Vagina (tissue), 2 donors: ENCODE measurements around the gene TMEM74B. TPM values are rescaled to one million over a fixed set of nuclear protein-coding genes. Genes with fewer than 3 reads are reported as not detected.
"Not testable (repeated sequence)": the region's sequence is repeated elsewhere in the genome, so short reads cannot be mapped to it uniquely, and the experiment has no call there.

Experiments
- DNase-seq, 2 donors: peaks; one replicate each; pipeline ENCODE4 v3.0.0-alpha.2; 2017; ENCODE audit errors: extremely low spot score in 2 of 2
- H3K27ac ChIP-seq: fragments of 200-600 bp; sonication (generic); one replicate; pipeline ENCODE4 v1.5.1; 2019
- H3K27me3 ChIP-seq: fragments of 200-600 bp; sonication (generic); one replicate; pipeline ENCODE4 v1.5.1; 2019
- H3K36me3 ChIP-seq, 2 donors: fragments of 200-600 bp; sonication (generic); one replicate each; pipeline ENCODE4 v1.5.1; 2017 to 2019
- H3K4me1 ChIP-seq: fragments of 200-600 bp; sonication (generic); one replicate; pipeline ENCODE4 v1.5.1; 2019
- H3K4me3 ChIP-seq, 2 donors: fragments of 200-600 bp; sonication (generic); 1 replicate in 1 of 2; 2 replicates in 1 of 2; pipeline ENCODE4 v1.5.1; 2016 to 2019
- H3K9me3 ChIP-seq: fragments of 200-600 bp; sonication (generic); one replicate; pipeline ENCODE4 v1.5.1; 2019
- CTCF ChIP-seq, 3 experiments: fragments of 450-650 bp in 2 of 3; fragments of 200-600 bp in 1 of 3; sonication (generic) in 1 of 3; IDR thresholded peaks; one replicate each; pipeline ENCODE4 v1.5.1; 2017 to 2019; ENCODE audit warnings: antibody characterized with exemption in 3 of 3, mild to moderate bottlenecking in 2 of 3, moderate library complexity in 2 of 3
- POLR2A ChIP-seq, 2 donors: fragments of 450-650 bp; IDR thresholded peaks; one replicate each; pipeline ENCODE4 v1.6.1; 2017; ENCODE audit warnings: antibody characterized with exemption in 2 of 2, mild to moderate bottlenecking in 2 of 2, moderate library complexity in 2 of 2
- POLR2AphosphoS5 ChIP-seq, 2 donors: sonication (generic); formaldehyde crosslinking; IDR thresholded peaks; one replicate each; pipeline ENCODE4 v1.9.0; 2017; ENCODE audit warnings: antibody characterized with exemption in 2 of 2, mild to moderate bottlenecking in 2 of 2, low read depth in 1 of 2; ENCODE audit not compliant: insufficient read depth in 1 of 2
- intact Hi-C: fragments of 100-400 bp; cut with DNase I; formaldehyde crosslinking; loops from one replicate; pipeline ENCODE4 v1.15.1; 2023
- total RNA-seq: library from RNA; depleted of rRNA; stranded (reverse); fragments of >200 nt; gene quantifications from one replicate; pipeline ENCODE4 v1.2.3, GENCODE V29; 2016

The TMEM74B gene
- total RNA-seq, 1 donor from 2014 or later = 4.2 TPM

GRCh38 chr20:1155342-1155741 is 29.4 kb downstream of the TMEM74B start:
- H3K4me1 ChIP-seq = no peaks in the 10 kb centered on the region
- H3K27ac ChIP-seq = no peak overlapping the region
- no peak for TF ChIP-seq POLR2AphosphoS5 (IDR thresholded peaks at IDR 0.05; ENCODE audit: insufficient read depth in 1 of 2, low read depth in 1 of 2)
- no peak for TF ChIP-seq CTCF (IDR thresholded peaks at IDR 0.05)
- TF ChIP-seq POLR2A (IDR thresholded peaks at IDR 0.05) = no peak
- no peaks in the 10 kb centered on the region for H3K9me3 ChIP-seq
- no peaks in the 10 kb centered on the region for H3K27me3 ChIP-seq
- intact Hi-C loops = no loop called here
- H3K4me3 ChIP-seq = no peak overlapping the region
- DNase-seq = no peak
- peaks cover 0 to 13% of the 10 kb centered on the region in 2 donors for H3K36me3 ChIP-seq

- DNase-seq = no peak
- TF ChIP-seq POLR2AphosphoS5 (IDR thresholded peaks at IDR 0.05; ENCODE audit: insufficient read depth in 1 of 2, low read depth in 1 of 2) = no peak
- no peak for TF ChIP-seq CTCF (IDR thresholded peaks at IDR 0.05)
- TF ChIP-seq POLR2A (IDR thresholded peaks at IDR 0.05) = no peak
- Histone ChIP-seq H3K4me3 (no peak overlapping the region), H3K36me3 (peaks cover 0 to 8% of the 10 kb centered on the region in 2 donors), H3K27me3 (no peaks in the 10 kb centered on the region), H3K27ac (no peak overlapping the region), H3K9me3 (no peaks in the 10 kb centered on the region), H3K4me1 (no peaks in the 10 kb centered on the region)
- intact Hi-C loops = no loop called here
Observed at GRCh38 chr20:1154691-1155090, 30.1 kb downstream of the TMEM74B start.

- Histone ChIP-seq H3K27ac (no peak overlapping the region), H3K9me3 (no peaks in the 10 kb centered on the region), H3K36me3 (peaks cover 0 to 7% of the 10 kb centered on the region in 2 donors), H3K4me3 (no peak overlapping the region), H3K4me1 (no peaks in the 10 kb centered on the region), H3K27me3 (no peaks in the 10 kb centered on the region)
- DNase-seq = no peak
- intact Hi-C loops = no loop called here
- TF ChIP-seq POLR2AphosphoS5 (IDR thresholded peaks at IDR 0.05; ENCODE audit: insufficient read depth in 1 of 2, low read depth in 1 of 2) (no peak), CTCF (IDR thresholded peaks at IDR 0.05) (no peak), POLR2A (IDR thresholded peaks at IDR 0.05) (no peak)
Observed at GRCh38 chr20:1154226-1154625, 30.6 kb downstream of the TMEM74B start.

- no peaks in the 10 kb centered on the region for H3K27me3 ChIP-seq
- H3K36me3 ChIP-seq = peaks cover 0 to 16% of the 10 kb centered on the region in 2 donors
- intact Hi-C loops = no loop called here
- TF ChIP-seq POLR2AphosphoS5 (IDR thresholded peaks at IDR 0.05; ENCODE audit: insufficient read depth in 1 of 2, low read depth in 1 of 2) (no peak), CTCF (IDR thresholded peaks at IDR 0.05) (no peak), POLR2A (IDR thresholded peaks at IDR 0.05) (no peak)
- H3K4me3 ChIP-seq = no peak overlapping the region
- H3K27ac ChIP-seq = no peak overlapping the region
- H3K9me3 ChIP-seq = no peaks in the 10 kb centered on the region
- DNase-seq = no peak
- H3K4me1 ChIP-seq = no peaks in the 10 kb centered on the region
Observed at GRCh38 chr20:1150968-1151367, 33.8 kb downstream of the TMEM74B start.

- TF ChIP-seq POLR2A (IDR thresholded peaks at IDR 0.05) = no peak
- no peak for TF ChIP-seq POLR2AphosphoS5 (IDR thresholded peaks at IDR 0.05; ENCODE audit: insufficient read depth in 1 of 2, low read depth in 1 of 2)
- TF ChIP-seq CTCF (IDR thresholded peaks at IDR 0.05) = no peak
- Histone ChIP-seq H3K4me1 (no peaks in the 10 kb centered on the region), H3K27me3 (no peaks in the 10 kb centered on the region), H3K4me3 (no peak overlapping the region), H3K27ac (no peak overlapping the region), H3K36me3 (peaks cover 0 to 13% of the 10 kb centered on the region in 2 donors), H3K9me3 (no peaks in the 10 kb centered on the region)
- intact Hi-C loops = no loop called here
- DNase-seq = no peak
Observed at GRCh38 chr20:1150218-1150617, 34.6 kb downstream of the TMEM74B start.

GRCh38 chr20:1149812-1150211 is 35.0 kb downstream of the TMEM74B start:
- intact Hi-C loops, H3K27me3 ChIP-seq, H3K9me3 ChIP-seq, H3K27ac ChIP-seq, H3K4me1 ChIP-seq, H3K4me3 ChIP-seq, DNase-seq: not testable (repeated sequence)
- H3K36me3 ChIP-seq = peaks cover 0 to 14% of the 10 kb centered on the region in 2 donors
